Measurements from ENCODE around the gene PTPRN2.

The PTPRN2 gene

GRCh38 chr7:157542068-157543021 lies 1045.3 kb downstream of the PTPRN2 start:
- no peak overlapping the region for H3K18ac ChIP-seq (ENCODE audit: low read length)
- no peak for DNase-seq
- no peaks in the 10 kb centered on the region for H3K4me1 ChIP-seq (ENCODE audit: control insufficient read depth, low read depth, low read length)
- no peak overlapping the region for H3K4me3 ChIP-seq (ENCODE audit: low read length)
- H4K8ac ChIP-seq (ENCODE audit: low read depth, low read length), result no peak overlapping the region
- H2BK5ac ChIP-seq (ENCODE audit: low read length), result no peak overlapping the region
- H2BK120ac ChIP-seq (ENCODE audit: low read depth, low read length), result no peak overlapping the region
- H3K4me2 ChIP-seq (ENCODE audit: low read length), result no peak overlapping the region
- no peaks in the 10 kb centered on the region for H3K79me1 ChIP-seq (ENCODE audit: low read length)
- H2AK5ac ChIP-seq (ENCODE audit: low read length), result no peak overlapping the region
- no peak overlapping the region for H3K4ac ChIP-seq (ENCODE audit: low read depth, low read length)
- H3K27ac ChIP-seq (ENCODE audit: low read depth, low read length), result no peak overlapping the region
- H2BK15ac ChIP-seq (replicated peaks; ENCODE audit: low read depth), result no peak overlapping the region
- H3K79me2 ChIP-seq (ENCODE audit: control insufficient read depth, insufficient read depth, low read length), result no peaks in the 10 kb centered on the region
- no peaks in the 10 kb centered on the region for H3K27me3 ChIP-seq (ENCODE audit: insufficient read depth, low read length, poor library complexity)
- H3K36me3 ChIP-seq (ENCODE audit: control insufficient read depth, insufficient read depth, low read length), result no peaks in the 10 kb centered on the region
- WGBS (ENCODE audit: extremely low coverage, insufficient coverage, low lambda C conversion rate), result no CpG with 5 or more reads among the region's 33 CpGs
- H3K9ac ChIP-seq (ENCODE audit: low read length), result no peak overlapping the region
- H4K5ac ChIP-seq (ENCODE audit: low read length), result no peak overlapping the region
- H3K23ac ChIP-seq (ENCODE audit: low read length), result no peak overlapping the region
- no peak overlapping the region for H3K56ac ChIP-seq (ENCODE audit: low read length)

GRCh38 chr7:157541295-157542067 lies 1046.1 kb downstream of the PTPRN2 start:
- Histone ChIP-seq H3K4ac (ENCODE audit: low read depth, low read length) (no peak overlapping the region), H2BK5ac (ENCODE audit: low read length) (no peak overlapping the region), H2BK15ac (replicated peaks; ENCODE audit: low read depth) (no peak overlapping the region), H3K4me3 (ENCODE audit: low read length) (no peak overlapping the region), H4K5ac (ENCODE audit: low read length) (no peak overlapping the region), H3K23ac (ENCODE audit: low read length) (no peak overlapping the region), H3K9ac (ENCODE audit: low read length) (no peak overlapping the region), H3K36me3 (ENCODE audit: control insufficient read depth, insufficient read depth, low read length) (no peaks in the 10 kb centered on the region), H2BK120ac (ENCODE audit: low read depth, low read length) (no peak overlapping the region), H3K79me1 (ENCODE audit: low read length) (no peaks in the 10 kb centered on the region), H3K4me1 (ENCODE audit: control insufficient read depth, low read depth, low read length) (no peaks in the 10 kb centered on the region), H3K27ac (ENCODE audit: low read depth, low read length) (no peak overlapping the region), H2AK5ac (ENCODE audit: low read length) (no peak overlapping the region), H3K56ac (ENCODE audit: low read length) (no peak overlapping the region), H3K27me3 (ENCODE audit: insufficient read depth, low read length, poor library complexity) (no peaks in the 10 kb centered on the region), H3K18ac (ENCODE audit: low read length) (no peak overlapping the region), H4K8ac (ENCODE audit: low read depth, low read length) (no peak overlapping the region), H3K79me2 (ENCODE audit: control insufficient read depth, insufficient read depth, low read length) (no peaks in the 10 kb centered on the region), H3K4me2 (ENCODE audit: low read length) (no peak overlapping the region)
- WGBS (ENCODE audit: extremely low coverage, insufficient coverage, low lambda C conversion rate), result no CpG with 5 or more reads among the region's 26 CpGs
- no peak for DNase-seq

- Histone ChIP-seq H3K56ac (ENCODE audit: low read length) (no peak overlapping the region), H2BK15ac (replicated peaks; ENCODE audit: low read depth) (no peak overlapping the region), H3K23ac (ENCODE audit: low read length) (no peak overlapping the region), H3K4me2 (ENCODE audit: low read length) (no peak overlapping the region), H2AK5ac (ENCODE audit: low read length) (no peak overlapping the region), H4K5ac (ENCODE audit: low read length) (no peak overlapping the region), H3K4me1 (ENCODE audit: control insufficient read depth, low read depth, low read length) (no peaks in the 10 kb centered on the region), H2BK5ac (ENCODE audit: low read length) (no peak overlapping the region), H2BK120ac (ENCODE audit: low read depth, low read length) (no peak overlapping the region), H3K27ac (ENCODE audit: low read depth, low read length) (no peak overlapping the region), H3K27me3 (ENCODE audit: insufficient read depth, low read length, poor library complexity) (no peaks in the 10 kb centered on the region), H3K18ac (ENCODE audit: low read length) (no peak overlapping the region), H3K9ac (ENCODE audit: low read length) (no peak overlapping the region), H3K4ac (ENCODE audit: low read depth, low read length) (no peak overlapping the region), H3K36me3 (ENCODE audit: control insufficient read depth, insufficient read depth, low read length) (no peaks in the 10 kb centered on the region), H3K79me2 (ENCODE audit: control insufficient read depth, insufficient read depth, low read length) (no peaks in the 10 kb centered on the region), H3K79me1 (ENCODE audit: low read length) (no peaks in the 10 kb centered on the region), H3K4me3 (ENCODE audit: low read length) (no peak overlapping the region), H4K8ac (ENCODE audit: low read depth, low read length) (no peak overlapping the region)
- no CpG with 5 or more reads among the region's 32 CpGs for WGBS (ENCODE audit: extremely low coverage, insufficient coverage, low lambda C conversion rate)
- DNase-seq, result no peak
Measured at GRCh38 chr7:157540606-157541294, 1046.9 kb downstream of the PTPRN2 start.

- H3K23ac ChIP-seq (ENCODE audit: low read length), result no peak overlapping the region
- H3K56ac ChIP-seq (ENCODE audit: low read length), result no peak overlapping the region
- no peak overlapping the region for H4K5ac ChIP-seq (ENCODE audit: low read length)
- WGBS (ENCODE audit: extremely low coverage, insufficient coverage, low lambda C conversion rate), result no CpG with 5 or more reads among the region's 18 CpGs
- no peaks in the 10 kb centered on the region for H3K79me2 ChIP-seq (ENCODE audit: control insufficient read depth, insufficient read depth, low read length)
- DNase-seq, result no peak
- H3K36me3 ChIP-seq (ENCODE audit: control insufficient read depth, insufficient read depth, low read length), result no peaks in the 10 kb centered on the region
- H3K79me1 ChIP-seq (ENCODE audit: low read length), result no peaks in the 10 kb centered on the region
- H2AK5ac ChIP-seq (ENCODE audit: low read length), result no peak overlapping the region
- no peak overlapping the region for H2BK120ac ChIP-seq (ENCODE audit: low read depth, low read length)
- no peak overlapping the region for H3K4ac ChIP-seq (ENCODE audit: low read depth, low read length)
- H3K27ac ChIP-seq (ENCODE audit: low read depth, low read length), result no peak overlapping the region
- H4K8ac ChIP-seq (ENCODE audit: low read depth, low read length), result no peak overlapping the region
- no peaks in the 10 kb centered on the region for H3K27me3 ChIP-seq (ENCODE audit: insufficient read depth, low read length, poor library complexity)
- no peak overlapping the region for H2BK15ac ChIP-seq (replicated peaks; ENCODE audit: low read depth)
- no peak overlapping the region for H3K4me2 ChIP-seq (ENCODE audit: low read length)
- H3K9ac ChIP-seq (ENCODE audit: low read length), result no peak overlapping the region
- no peak overlapping the region for H3K18ac ChIP-seq (ENCODE audit: low read length)
- no peaks in the 10 kb centered on the region for H3K4me1 ChIP-seq (ENCODE audit: control insufficient read depth, low read depth, low read length)
- no peak overlapping the region for H3K4me3 ChIP-seq (ENCODE audit: low read length)
- no peak overlapping the region for H2BK5ac ChIP-seq (ENCODE audit: low read length)
Measured at GRCh38 chr7:157540020-157540419, 1047.6 kb downstream of the PTPRN2 start.

GRCh38 chr7:157539521-157539920 lies 1048.1 kb downstream of the PTPRN2 start:
- H4K8ac ChIP-seq (ENCODE audit: low read depth, low read length), result no peak overlapping the region
- no CpG with 5 or more reads among the region's 19 CpGs for WGBS (ENCODE audit: extremely low coverage, insufficient coverage, low lambda C conversion rate)
- H3K4me3 ChIP-seq (ENCODE audit: low read length), result no peak overlapping the region
- H3K9ac ChIP-seq (ENCODE audit: low read length), result no peak overlapping the region
- H2BK120ac ChIP-seq (ENCODE audit: low read depth, low read length), result no peak overlapping the region
- H3K4ac ChIP-seq (ENCODE audit: low read depth, low read length), result no peak overlapping the region
- no peak overlapping the region for H2BK15ac ChIP-seq (replicated peaks; ENCODE audit: low read depth)
- H2AK5ac ChIP-seq (ENCODE audit: low read length), result no peak overlapping the region
- no peak overlapping the region for H3K4me2 ChIP-seq (ENCODE audit: low read length)
- no peak overlapping the region for H3K18ac ChIP-seq (ENCODE audit: low read length)
- H3K79me1 ChIP-seq (ENCODE audit: low read length), result no peaks in the 10 kb centered on the region
- no peaks in the 10 kb centered on the region for H3K36me3 ChIP-seq (ENCODE audit: control insufficient read depth, insufficient read depth, low read length)
- H4K5ac ChIP-seq (ENCODE audit: low read length), result no peak overlapping the region
- no peak overlapping the region for H2BK5ac ChIP-seq (ENCODE audit: low read length)
- H3K4me1 ChIP-seq (ENCODE audit: control insufficient read depth, low read depth, low read length), result no peaks in the 10 kb centered on the region
- no peaks in the 10 kb centered on the region for H3K27me3 ChIP-seq (ENCODE audit: insufficient read depth, low read length, poor library complexity)
- no peak overlapping the region for H3K23ac ChIP-seq (ENCODE audit: low read length)
- DNase-seq, result no peak
- no peak overlapping the region for H3K56ac ChIP-seq (ENCODE audit: low read length)
- no peak overlapping the region for H3K27ac ChIP-seq (ENCODE audit: low read depth, low read length)
- H3K79me2 ChIP-seq (ENCODE audit: control insufficient read depth, insufficient read depth, low read length), result no peaks in the 10 kb centered on the region
